Left renal cortex interstitium (tissue), 4 donors: Measurements from ENCODE around the gene PPP6R3. TPM values are rescaled to one million over a fixed set of nuclear protein-coding genes. Genes with fewer than 3 reads are reported as not detected.
A peak's percentile ranks its signal among the peaks of the same experiment; 100 is the strongest.
"Not testable (repeated sequence)": the region's sequence is repeated elsewhere in the genome, so short reads cannot be mapped to it uniquely, and the experiment has no call there.

ENCODE experiments used
- DNase-seq, 4 donors: peaks; one replicate each; pipeline ENCODE4 v3.0.0-alpha.2; 2013; ENCODE audit warnings: low read depth in 4 of 4, low spot score in 2 of 4, missing footprints in 1 of 4
- polyA plus RNA-seq, 4 donors: library from polyadenylated mRNA; unstranded; fragments of 120-200 nt; gene quantifications; one replicate each; pipeline ENCODE4 v1.2.1, GENCODE V29; 2013; ENCODE audit not compliant: insufficient read length in 4 of 4

PPP6R3 gene
- polyA plus RNA-seq, 4 donors: 83.7 to 128 (median 106) TPM

DNA sequence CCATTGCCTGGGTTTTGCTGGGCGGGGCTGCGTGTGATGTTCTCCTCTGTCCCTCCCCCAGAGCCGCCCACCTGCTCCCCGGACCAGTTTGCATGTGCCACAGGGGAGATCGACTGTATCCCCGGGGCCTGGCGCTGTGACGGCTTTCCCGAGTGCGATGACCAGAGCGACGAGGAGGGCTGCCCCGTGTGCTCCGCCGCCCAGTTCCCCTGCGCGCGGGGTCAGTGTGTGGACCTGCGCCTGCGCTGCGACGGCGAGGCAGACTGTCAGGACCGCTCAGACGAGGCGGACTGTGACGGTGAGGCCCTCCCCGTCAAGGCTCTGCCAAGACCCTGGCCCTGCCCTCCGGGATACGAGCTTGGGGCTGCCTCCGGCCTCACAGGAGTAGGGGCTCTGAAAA is 27.0 kb upstream of the PPP6R3 start:
- DNase-seq: no peak

DNA sequence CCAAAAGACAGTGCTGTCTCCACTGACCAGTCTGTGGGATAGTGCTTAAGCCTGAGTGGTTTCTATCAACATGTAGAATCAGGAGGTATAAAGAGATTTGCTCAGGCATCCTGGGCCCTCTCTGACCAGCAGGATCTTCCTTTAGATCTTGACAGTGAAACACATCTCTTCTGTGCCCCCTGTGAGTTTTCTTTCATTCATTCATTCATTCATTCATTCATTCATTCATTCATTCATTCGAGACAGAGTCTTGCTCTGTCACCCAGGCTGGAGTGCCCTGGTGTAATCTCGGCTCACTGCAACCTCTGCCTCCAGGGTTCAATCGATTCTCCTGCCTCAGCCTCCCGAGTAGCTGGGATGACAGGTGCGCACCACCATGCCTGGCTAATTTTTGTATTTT is 26.4 kb upstream of the PPP6R3 start:
- not testable (repeated sequence) for DNase-seq

DNA sequence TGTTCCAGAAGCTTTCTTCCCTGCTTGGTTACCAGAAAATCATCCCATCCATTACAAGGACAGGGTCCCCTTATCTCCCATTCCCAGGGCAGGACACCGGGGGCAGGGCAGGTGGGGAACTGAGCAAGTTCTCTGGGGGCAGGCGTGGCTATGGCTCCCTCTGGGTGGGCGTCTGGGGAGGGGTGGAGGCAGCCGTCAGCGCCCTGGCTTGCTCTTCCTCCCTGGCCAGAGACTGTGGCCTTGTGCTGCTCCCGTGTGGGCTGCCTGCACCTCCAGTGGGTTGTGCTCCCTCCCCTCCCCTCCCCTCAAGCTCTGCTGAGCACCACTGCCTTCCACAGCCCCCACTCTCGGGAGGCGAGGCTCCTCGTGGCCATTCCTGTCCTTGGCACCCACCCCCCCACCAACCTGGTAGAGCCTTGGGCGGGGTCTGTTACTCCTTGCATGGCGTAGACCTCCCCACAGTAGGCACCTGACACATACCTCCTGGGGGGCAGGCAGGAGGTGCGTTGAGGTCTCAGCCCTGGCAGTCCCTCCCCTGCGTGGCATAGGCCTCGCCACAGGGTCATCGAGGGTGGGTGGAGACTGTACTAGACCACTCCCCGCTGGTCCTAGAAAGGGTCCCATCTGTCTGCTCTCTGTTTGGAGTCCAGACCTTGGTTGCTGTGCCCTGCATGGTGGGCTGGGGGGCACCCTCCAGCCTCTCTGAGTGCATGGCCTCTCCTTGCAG is 24.2 kb upstream of the PPP6R3 start:
- DNase-seq: no peak

DNA sequence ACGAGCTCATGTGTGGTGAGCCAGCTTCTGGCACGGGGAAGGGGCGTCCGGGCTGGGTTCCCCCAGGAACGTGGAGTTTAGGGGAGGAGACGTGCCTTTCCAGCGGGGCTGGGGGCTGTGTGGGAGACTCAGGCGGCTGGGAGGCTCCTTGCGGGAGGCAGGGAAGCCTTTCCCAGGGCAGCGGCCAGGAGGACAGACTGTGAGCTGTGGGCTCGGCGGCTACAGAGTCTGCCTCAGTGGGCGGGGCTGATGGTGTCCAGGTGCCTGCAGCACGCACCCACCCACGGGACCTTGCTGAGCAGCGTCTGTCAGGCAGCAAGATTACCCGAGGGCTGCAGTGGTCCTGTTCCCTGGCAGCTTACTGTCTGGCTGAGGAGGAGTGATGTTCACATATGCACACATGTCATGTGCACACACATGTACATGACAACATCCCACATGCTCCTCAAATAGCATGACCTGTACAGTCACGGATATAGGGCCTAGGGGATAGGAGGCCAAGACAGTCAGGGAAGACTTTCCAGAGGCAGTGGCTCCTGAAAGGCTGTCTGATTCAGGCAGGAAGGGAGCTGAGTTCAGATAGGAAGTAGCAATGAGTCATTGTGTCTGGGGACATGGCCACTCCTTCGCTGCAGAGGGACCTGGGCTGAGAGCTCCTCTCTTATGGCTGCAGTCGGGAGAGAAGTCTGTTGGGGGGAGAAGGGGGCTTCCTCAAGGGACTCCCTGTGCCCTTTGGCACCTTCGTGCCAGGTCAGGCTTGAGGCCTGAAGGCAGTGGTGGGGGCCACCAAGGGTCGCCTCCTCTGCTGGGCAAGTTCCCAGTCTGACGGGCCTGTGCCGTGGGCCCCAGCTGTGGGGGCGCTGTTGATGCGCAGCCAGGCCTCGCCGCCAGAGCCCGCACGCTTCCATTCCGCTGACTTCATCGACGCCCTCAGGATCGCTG is 23.3 kb upstream of the PPP6R3 start:
- DNase-seq: no peak

DNA sequence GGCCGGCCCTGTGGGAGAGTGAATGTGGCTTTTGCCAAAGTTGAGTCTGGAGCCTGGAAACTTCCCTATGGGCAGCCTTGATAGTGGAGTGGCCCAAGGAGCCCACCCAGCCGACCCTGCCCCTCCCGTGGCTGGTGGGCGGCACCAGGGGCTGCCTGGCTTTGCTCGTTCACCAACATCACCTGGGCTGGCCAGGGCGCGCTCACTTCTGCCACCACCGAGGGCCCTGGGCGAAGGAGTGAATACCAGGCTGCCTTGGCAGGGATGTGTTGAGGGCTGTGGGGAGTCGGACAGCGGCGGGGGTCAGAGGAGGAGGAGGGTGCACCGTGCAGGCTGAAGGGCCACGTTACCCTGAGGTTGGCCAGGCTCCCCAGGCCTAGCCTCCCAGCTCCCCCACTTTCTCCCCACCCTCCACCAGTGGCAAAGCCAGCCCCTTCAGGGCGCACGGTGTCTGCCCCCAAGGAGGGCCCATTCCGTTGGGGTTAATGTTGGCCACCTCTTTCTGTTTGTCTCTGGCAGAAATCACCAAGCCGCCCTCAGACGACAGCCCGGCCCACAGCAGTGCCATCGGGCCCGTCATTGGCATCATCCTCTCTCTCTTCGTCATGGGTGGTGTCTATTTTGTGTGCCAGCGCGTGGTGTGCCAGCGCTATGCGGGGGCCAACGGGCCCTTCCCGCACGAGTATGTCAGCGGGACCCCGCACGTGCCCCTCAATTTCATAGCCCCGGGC is 22.5 kb upstream of the PPP6R3 start:
- DNase-seq: no peak

DNA sequence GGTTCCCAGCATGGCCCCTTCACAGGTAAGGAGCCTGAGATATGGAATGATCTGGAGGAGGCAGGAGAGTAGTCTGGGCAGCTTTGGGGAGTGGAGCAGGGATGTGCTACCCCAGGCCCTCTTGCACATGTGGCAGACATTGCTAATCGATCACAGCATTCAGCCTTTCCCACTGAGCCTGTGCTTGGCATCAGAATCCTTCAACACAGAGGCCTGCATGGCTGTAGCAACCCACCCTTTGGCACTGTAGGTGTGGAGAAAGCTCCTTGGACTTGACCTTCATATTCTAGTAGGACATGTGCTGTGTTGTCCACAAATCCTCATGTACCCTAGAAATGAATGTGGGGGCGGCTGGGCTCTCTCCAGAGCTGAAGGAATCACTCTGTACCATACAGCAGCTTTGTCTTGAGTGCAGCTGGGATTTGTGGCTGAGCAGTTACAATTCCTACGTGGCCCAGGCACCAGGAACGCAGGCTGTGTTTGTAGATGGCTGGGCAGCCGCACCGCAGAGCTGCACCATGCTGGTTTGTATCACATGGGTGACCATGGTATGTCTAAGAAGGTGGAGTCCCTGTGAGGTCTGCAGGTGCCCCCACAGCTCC is 21.8 kb upstream of the PPP6R3 start:
- no peak for DNase-seq

DNA sequence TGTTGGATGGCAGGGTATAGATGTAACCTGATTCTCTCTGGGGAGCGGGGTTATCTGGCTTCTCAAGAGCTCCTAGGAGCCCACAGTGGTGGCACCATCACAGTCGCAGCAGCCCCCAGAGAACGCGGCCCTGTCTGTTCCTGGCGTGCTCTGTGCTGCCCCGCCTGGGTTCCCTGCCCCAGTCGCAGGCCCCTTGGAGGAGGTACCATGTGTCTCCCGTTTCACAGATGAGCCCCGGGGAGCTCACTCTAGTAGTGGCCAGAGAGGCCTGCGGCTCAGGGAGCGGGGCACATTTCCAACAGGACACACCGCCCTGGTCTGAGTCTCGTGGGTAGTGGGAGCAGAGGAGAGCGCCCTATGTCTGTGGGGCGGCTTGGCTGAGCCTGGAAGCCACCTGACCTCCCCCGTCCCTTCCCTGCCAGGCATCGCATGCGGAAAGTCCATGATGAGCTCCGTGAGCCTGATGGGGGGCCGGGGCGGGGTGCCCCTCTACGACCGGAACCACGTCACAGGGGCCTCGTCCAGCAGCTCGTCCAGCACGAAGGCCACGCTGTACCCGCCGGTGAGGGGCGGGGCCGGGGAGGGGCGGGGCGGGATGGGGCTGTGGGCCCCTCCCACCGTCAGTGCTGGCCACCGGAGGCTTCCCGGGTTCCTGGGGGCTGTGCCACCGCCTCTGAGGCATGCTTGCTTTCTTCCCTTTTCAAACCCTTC is 21.0 kb upstream of the PPP6R3 start:
- DNase-seq: no peak

DNA sequence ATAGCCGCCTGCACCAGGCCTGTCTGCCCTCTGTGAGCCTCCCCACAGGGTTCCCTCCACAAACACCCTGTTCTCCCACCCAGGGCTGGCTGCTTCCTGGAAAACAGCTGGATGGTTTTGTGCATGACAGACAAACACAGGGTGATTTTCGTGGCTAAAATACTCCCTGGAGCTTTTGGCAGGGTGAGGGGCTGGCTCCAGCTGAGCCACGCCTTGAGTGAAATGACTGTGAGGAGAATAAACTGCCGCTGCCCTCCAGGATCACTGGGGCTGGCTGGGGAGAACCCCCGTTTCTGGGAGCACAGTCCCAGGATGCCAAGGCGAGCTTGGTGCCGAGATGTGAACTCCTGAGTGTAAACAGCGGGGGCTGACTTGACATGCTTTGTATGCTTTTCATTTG is 20.3 kb upstream of the PPP6R3 start:
- DNase-seq: no peak

DNA sequence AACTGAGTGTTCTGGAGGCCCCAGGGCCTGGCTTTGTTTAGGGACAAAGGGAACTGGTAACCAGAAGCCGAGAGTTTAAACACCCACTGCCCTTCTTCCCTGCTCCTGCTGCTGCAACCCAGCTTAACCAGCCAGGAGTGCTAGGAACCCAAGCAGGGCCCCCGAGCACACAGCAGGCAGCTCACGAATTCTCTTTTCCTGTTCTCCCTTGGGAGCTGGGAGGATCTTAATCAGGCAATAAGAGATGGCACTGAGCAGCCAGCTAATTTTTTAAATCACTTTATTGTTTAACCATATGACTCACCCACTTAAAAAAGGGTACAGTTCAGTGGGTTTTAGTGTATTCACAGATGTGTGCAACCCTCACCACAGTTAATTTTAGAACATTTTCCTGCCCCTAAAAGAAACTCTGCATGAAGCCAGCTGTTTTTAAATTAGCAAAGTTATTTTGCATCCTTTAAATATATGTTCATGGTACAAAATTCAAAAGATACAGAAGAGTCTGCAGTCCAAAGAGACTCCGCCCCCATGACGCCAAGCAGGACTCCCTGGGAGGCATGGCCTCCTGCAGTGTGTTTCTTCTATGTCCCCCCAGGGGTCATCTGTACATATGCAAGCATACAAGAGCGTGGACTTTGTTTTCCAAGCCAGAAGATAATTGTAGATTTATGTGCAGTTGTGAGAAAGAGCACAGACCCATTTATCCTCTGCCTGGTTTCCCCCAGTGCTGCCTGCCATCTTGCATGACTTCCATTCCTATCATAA is 18.9 kb upstream of the PPP6R3 start:
- DNase-seq: no peak

DNA sequence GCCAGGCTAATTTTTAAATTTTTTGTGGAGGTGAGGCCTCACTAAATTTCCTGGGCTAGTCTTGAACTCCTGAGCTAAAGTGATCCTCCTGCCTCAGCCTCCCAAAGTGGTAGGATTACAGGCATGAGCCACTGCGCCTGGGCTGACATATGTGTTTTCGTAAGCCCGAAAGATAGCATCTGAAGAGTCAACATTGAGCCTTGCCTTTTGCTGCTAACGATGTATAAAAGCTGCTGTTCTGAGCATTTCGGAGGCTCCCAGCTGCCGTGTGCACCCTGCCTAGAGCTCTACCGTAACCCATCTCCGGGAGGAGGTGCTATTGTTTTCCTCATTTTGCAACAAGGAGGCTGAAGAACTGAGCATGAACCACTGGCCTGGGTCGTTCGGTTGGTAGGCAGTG is 18.1 kb upstream of the PPP6R3 start:
- DNase-seq: no peak

DNA sequence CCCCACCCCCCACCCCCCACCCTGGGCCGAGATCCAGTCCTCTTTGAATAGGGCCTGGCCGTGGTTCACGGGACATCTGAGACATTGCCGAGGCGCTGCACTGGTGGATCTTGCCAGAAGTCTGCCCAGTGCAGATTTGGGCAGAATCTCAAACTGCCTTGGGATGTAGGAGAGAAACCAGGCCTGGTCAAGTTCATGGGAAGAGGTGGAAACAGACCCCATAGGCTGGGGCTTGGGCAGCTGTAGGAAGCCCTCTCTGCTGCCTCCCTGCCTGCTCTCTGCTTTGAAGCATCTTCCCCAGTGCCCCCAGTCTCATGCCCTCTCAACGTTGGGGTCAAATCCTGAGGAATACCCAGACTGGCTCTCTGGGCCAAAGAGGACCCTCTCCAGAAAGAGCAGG is 16.0 kb upstream of the PPP6R3 start:
- DNase-seq: no peak

DNA sequence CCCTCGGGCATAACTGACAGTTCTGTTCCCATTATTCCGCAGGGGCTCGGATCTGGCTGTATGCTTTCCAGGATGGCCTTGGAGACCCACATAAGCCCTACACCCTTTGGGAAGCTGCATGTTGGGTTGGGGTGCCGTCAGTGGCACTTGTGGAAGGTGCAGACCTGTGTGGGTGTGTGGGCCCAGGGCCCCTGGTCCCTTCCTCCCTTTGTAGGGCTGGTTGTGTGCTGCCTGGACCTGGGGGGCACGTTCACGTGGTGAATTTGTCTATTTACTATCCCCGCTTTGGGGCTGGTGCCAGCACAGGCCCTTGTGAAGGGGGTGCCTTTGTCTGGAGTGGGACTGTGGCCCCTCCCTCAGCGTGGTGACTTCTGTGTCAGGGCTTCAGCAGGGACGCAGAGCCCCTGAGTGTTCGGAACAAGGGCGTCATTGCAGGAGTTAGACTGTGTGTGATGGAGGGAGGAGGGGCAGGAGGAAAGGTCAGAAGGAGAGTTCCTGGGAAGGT is 15.0 kb upstream of the PPP6R3 start:
- no peak for DNase-seq

DNA sequence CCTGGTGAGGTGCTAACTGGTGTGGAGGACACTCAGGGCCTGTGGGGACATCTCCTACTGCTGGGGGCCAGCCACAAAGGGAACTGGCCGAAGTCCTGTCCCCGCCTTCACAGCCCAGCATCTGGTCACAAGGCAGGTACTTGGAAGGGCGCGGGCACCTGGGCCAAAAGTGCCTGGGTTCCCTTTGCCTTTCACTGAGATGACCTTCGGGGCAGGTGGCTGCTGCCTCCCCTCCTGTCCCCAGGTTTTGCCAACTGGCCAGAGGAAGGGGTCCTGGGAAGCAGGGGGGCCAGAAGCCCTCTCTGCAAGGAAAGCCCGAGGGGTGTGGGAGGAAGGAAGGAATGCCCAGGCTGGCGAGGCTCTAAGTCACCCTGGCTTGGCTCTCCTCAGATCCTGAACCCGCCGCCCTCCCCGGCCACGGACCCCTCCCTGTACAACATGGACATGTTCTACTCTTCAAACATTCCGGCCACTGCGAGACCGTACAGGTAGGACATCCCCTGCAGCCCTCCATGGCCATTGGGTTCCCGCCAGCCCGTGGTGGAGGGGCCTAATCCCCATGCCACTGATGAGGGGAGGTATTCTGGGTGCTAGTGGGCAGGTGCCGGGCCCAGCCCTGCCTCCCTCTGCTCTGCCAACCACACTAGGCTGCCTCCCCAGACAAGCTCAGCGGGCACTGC is 14.4 kb upstream of the PPP6R3 start:
- DNase-seq: no peak

DNA sequence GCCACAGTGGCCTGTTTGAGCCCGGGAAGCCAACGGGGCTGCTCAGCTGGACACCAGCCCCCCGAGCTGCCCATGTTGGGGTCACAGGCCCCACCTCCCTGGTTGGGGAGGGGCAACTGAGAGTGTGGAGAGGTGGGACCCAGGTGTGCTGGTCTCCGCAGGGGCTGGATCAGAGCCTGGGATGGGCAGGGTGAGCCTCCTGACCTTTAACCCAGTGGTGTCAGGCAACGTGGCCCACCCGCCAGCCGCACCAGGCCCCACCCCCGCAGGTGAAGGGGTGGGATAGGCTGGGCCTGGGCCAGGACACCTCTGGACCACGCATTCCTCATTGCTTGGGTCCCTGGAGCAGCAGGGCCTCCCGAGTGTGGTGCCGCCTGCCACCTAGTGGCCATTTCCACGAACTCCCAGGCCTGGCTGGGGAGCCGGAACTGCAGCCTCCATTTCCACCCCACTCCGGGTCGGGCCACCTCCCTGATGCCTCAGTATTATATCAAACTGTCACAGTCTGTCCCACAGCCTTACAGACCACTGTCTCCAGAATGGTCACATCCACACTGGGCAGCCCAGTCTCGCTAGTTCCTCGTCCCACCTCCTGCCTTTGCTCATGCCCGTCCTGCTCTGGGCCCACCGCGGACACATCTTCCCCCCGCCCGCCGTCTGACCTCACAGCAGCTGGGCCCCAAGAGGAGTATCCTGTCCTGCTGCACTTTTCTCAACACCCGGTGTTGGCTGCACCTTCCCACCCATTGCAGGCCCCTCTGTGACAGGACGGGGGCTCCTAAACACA is 13.3 kb upstream of the PPP6R3 start:
- peak in 1 of 4 donors; percentile 57 for DNase-seq

DNA sequence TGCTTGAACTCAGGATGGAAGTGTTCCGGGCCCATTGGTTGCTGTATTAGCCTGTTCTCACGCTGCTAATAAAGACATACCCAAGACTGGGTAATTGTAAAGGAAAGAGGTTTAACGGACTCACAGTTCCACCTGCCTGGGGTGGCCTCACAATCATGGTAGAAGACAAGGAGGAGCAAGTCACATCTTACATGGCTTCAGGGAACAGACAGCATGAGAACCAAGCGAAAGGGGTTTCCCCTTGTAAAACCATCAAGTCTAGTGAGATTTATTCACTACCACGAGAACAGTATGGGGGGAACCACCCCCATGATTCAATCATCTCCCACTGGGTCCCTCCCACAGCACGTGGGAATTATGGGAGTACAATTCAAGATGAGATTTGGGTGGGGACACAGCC is 12.6 kb upstream of the PPP6R3 start:
- not testable (repeated sequence) for DNase-seq

DNA sequence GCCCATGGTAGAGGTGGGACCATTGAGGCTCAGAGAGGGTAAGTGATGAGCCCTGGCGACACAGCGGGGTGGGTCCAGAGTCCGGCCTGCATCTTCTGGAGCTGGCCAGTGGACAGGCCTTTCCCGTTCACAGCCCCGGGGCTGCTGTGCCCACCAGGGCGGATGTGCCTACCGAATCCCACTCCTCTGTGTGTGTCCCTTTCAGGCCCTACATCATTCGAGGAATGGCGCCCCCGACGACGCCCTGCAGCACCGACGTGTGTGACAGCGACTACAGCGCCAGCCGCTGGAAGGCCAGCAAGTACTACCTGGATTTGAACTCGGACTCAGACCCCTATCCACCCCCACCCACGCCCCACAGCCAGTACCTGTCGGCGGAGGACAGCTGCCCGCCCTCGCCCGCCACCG is 11.9 kb upstream of the PPP6R3 start:
- DNase-seq: no peak

DNA sequence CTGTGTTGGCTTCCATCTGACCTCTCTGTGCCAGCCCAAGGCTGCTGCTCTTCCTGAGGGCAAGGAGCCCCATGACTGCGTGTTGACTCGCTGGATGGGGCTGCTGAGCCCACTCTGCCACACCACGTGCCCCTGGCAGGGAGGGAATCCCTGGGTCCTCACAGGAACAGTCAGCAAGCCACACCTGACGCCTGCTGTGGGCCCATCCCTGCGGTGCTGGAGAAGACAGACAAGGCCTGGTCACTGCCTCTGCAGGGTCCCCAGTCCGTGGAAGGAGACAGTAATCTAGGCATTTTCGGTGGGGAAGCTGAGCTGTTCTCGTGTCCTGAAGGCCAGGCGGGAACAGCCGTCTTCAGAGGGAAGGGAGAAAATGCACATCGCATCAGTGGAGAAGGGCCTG is 10.6 kb upstream of the PPP6R3 start:
- no peak for DNase-seq

DNA sequence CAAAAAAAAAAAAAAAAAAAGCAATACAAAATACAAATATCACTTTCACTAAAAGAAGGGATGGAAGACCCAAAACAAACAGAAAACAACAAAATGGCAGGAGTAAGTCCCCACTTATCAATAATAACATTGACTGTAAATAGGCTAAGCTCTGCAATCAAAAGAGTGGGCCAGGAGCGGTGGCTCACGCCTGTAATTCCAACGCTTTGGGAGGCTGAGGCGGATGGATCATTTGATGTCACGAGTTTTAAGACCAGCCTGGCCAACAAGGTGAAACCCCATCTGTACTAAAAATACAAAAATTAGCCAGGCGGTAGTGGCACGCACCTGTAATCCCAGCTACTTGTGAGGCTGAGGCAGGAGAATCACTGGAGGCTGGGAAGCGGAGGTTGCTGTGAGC is 9.8 kb upstream of the PPP6R3 start:
- DNase-seq: no peak
